GM11168 (cell line): ENCODE measurements around the gene CDH18.

ENCODE experiments used
- in situ Hi-C: fragments of 300-500 bp; cut with MboI; formaldehyde crosslinking; loops from one replicate; pipeline ENCODE4 v1.12.0; 2022; ENCODE audit warnings: low sequenced_read_pairs; ENCODE audit not compliant: unreplicated experiment

The CDH18 gene

GRCh38 chr5:19497229-19497815 is 490.7 kb downstream of the CDH18 start:
- in situ Hi-C loops = no loop called here

GRCh38 chr5:19496056-19496455 is 491.9 kb downstream of the CDH18 start:
- in situ Hi-C loops = no loop called here

- in situ Hi-C loops = no loop called here
These were observed 495.1 kb downstream of the CDH18 start for GRCh38 chr5:19492861-19493260.

- in situ Hi-C loops = no loop called here
These were observed 499.2 kb downstream of the CDH18 start for GRCh38 chr5:19488786-19489185.

GRCh38 chr5:19487480-19487879 is 500.5 kb downstream of the CDH18 start:
- in situ Hi-C loops = no loop called here

GRCh38 chr5:19479562-19479961 is 508.4 kb downstream of the CDH18 start:
- in situ Hi-C loops = no loop called here

- in situ Hi-C loops = no loop called here
These were observed 526.0 kb downstream of the CDH18 start for GRCh38 chr5:19462019-19462418.

- in situ Hi-C loops = no loop called here
These were observed 563.5 kb downstream of the CDH18 start for GRCh38 chr5:19424506-19424905.
